ENCODE measurements around the gene PERM1. TPM values are rescaled to one million over a fixed set of nuclear protein-coding genes. Genes with fewer than 3 reads are reported as not detected.

Gene PERM1
- total and polyA plus RNA-seq, 9 of the 15 experiments (the other 6 are each of a cell fraction or from before 2014, with no cell fraction given), result not detected

DNA sequence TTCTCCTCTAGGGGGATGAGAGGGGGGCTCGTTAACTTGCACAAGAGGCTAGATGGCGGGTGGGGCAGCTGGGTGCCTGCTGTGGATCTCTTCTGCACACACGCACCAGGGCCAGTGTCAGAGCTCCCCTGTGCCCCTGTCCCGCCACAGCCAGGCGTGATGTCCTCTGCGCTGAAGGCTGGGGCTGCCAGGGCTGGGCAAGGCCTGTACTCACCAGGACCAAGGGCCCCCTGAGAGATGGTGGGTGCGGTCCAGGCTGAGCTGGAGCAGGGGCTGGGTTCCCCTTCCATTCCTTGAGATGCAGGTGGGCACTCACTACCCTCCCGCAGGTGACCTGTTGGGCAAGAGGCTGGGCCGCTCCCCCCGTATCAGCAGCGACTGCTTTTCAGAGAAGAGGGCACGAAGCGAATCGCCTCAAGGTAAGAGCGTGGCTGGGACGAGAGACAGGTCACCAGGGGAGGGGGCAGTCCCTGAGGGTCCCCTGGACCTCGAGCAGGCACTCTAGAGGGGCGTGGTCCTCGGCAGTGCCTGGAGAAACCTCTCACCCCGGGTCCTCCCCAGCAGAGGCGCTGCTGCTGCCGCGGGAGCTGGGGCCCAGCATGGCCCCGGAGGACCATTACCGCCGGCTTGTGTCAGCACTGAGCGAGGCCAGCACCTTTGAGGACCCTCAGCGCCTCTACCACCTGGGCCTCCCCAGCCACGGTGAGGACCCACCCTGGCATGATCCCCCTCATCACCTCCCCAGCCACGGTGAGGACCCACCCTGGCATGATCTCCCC lies 43.0 kb downstream of the PERM1 start (continued):
- TF ChIP-seq L3MBTL2 (IDR thresholded peaks at IDR 0.05), result peak; percentile 82
- no peak for TF ChIP-seq ARNT (IDR thresholded peaks at IDR 0.05)
- TF ChIP-seq C11orf30 (IDR thresholded peaks at IDR 0.05; ENCODE audit: low read depth), result no peak
- TF ChIP-seq U2AF1 (optimal IDR thresholded peaks at IDR 0.05; ENCODE audit: low read depth, low read length), result no peak
- TF ChIP-seq, protein P1, sequence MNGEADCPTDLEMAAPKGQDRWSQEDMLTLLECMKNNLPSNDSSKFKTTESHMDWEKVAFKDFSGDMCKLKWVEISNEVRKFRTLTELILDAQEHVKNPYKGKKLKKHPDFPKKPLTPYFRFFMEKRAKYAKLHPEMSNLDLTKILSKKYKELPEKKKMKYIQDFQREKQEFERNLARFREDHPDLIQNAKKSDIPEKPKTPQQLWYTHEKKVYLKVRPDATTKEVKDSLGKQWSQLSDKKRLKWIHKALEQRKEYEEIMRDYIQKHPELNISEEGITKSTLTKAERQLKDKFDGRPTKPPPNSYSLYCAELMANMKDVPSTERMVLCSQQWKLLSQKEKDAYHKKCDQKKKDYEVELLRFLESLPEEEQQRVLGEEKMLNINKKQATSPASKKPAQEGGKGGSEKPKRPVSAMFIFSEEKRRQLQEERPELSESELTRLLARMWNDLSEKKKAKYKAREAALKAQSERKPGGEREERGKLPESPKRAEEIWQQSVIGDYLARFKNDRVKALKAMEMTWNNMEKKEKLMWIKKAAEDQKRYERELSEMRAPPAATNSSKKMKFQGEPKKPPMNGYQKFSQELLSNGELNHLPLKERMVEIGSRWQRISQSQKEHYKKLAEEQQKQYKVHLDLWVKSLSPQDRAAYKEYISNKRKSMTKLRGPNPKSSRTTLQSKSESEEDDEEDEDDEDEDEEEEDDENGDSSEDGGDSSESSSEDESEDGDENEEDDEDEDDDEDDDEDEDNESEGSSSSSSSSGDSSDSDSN (IDR thresholded peaks at IDR 0.05; ENCODE audit: borderline replicate concordance in 1 of 2, low read depth in 2 of 2, low read length in 2 of 2), result 0 out of 4 replicates have a peak, but pooled peaks of 1 of the 2 experiments have one; percentile 40
- TF ChIP-seq AFF1 (IDR thresholded peaks at IDR 0.05; ENCODE audit: low read depth in 1 of 2, partially characterized antibody in 2 of 2), result no peak
- TF ChIP-seq EP300 (IDR thresholded peaks at IDR 0.05; ENCODE audit: low read length), result no peak
- TF ChIP-seq PRDM10 (IDR thresholded peaks at IDR 0.05; ENCODE audit: partially characterized antibody), result no peak

Measured in K562 (cell line).